ENCODE measurements around the gene ADIPOR2.
A peak's percentile ranks its signal among the peaks of the same experiment; 100 is the strongest.

DNA sequence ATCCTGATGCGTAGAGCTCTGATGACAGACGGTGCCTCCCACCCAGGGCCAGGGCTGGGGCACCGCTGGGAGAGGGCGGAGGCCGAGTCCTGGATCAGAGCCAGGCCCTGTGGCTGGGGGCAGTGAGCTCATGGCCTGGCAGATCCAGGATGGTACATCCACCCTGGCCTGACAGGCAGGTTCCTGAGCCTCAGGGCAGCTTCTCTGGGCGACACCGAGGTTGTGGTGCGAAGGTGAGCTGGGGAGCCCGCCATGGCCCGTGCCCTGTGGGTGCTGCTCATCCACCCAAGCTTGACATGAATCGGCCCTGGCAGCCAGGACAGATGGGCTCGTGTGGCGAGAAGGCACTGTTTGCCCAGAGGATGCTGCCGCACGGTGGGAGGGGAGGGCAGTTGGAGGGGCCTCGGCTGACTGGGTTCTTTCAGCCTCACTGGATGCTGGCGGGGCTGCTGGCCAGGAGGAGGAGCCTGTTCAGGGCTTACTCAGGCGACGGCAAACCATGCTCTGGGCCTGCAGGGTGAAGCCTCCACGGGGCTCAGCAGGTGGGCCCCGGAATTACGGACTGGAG is 146.1 kb downstream of the ADIPOR2 start:
- TF ChIP-seq CREB1 (IDR thresholded peaks at IDR 0.05; ENCODE audit: low read depth) (no peak), TCF12 (IDR thresholded peaks at IDR 0.05; ENCODE audit: low read depth) (no peak), EP300 (IDR thresholded peaks at IDR 0.05; ENCODE audit: borderline replicate concordance) (no peak), RAD21 (IDR thresholded peaks at IDR 0.05; ENCODE audit: low read depth) (no peak), CEBPB (IDR thresholded peaks at IDR 0.05) (no peak), EGR1 (IDR thresholded peaks at IDR 0.05) (no peak), TAF1 (IDR thresholded peaks at IDR 0.05; ENCODE audit: low read depth) (no peak), NFIC (IDR thresholded peaks at IDR 0.05) (peak; percentile 60)
- TF ChIP-seq, protein P1, sequence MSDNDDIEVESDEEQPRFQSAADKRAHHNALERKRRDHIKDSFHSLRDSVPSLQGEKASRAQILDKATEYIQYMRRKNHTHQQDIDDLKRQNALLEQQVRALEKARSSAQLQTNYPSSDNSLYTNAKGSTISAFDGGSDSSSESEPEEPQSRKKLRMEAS (IDR thresholded peaks at IDR 0.05), result no peak
- TF ChIP-seq, protein P2, sequence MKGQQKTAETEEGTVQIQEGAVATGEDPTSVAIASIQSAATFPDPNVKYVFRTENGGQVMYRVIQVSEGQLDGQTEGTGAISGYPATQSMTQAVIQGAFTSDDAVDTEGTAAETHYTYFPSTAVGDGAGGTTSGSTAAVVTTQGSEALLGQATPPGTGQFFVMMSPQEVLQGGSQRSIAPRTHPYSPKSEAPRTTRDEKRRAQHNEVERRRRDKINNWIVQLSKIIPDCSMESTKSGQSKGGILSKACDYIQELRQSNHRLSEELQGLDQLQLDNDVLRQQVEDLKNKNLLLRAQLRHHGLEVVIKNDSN (IDR thresholded peaks at IDR 0.05), result no peak
